ENCODE measurements around the gene DCDC1. TPM values are rescaled to one million over a fixed set of nuclear protein-coding genes. Genes with fewer than 3 reads are reported as not detected.
A peak's percentile ranks its signal among the peaks of the same experiment; 100 is the strongest.

Gene DCDC1
- total RNA-seq, 1 donor from 2014 or later, result 2.6 TPM

- Mint-ChIP-seq H3K27ac (ENCODE audit: unreplicated experiment) (peak overlapping the region; percentile 10), H3K36me3 (ENCODE audit: low read depth) (no peaks in the 10 kb centered on the region)
These were observed 308.7 kb downstream of the DCDC1 start for GRCh38 chr11:31060880-31061279.

GRCh38 chr11:31059529-31059928, 310.0 kb downstream of the DCDC1 start:
- DNase-seq (ENCODE audit: low read depth, low spot score), result no peak
- TF ChIP-seq, protein P1, sequence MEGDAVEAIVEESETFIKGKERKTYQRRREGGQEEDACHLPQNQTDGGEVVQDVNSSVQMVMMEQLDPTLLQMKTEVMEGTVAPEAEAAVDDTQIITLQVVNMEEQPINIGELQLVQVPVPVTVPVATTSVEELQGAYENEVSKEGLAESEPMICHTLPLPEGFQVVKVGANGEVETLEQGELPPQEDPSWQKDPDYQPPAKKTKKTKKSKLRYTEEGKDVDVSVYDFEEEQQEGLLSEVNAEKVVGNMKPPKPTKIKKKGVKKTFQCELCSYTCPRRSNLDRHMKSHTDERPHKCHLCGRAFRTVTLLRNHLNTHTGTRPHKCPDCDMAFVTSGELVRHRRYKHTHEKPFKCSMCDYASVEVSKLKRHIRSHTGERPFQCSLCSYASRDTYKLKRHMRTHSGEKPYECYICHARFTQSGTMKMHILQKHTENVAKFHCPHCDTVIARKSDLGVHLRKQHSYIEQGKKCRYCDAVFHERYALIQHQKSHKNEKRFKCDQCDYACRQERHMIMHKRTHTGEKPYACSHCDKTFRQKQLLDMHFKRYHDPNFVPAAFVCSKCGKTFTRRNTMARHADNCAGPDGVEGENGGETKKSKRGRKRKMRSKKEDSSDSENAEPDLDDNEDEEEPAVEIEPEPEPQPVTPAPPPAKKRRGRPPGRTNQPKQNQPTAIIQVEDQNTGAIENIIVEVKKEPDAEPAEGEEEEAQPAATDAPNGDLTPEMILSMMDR (conservative IDR thresholded peaks at IDR 0.05), result no peak
- Mint-ChIP-seq H3K36me3 (ENCODE audit: low read depth) (no peaks in the 10 kb centered on the region), H3K27me3 (ENCODE audit: low read depth) (no peaks in the 10 kb centered on the region), H3K27ac (ENCODE audit: unreplicated experiment) (no peak overlapping the region), H3K4me3 (no peak overlapping the region), H3K9me3 (peaks cover 6% of the 10 kb centered on the region), H3K4me1 (peaks cover 26% of the 10 kb centered on the region)

More at GRCh38 chr11:31060880-31061279, 308.7 kb downstream of the DCDC1 start:
- peak; percentile 1 for DNase-seq (ENCODE audit: low read depth, low spot score)
- no peaks in the 10 kb centered on the region for H3K9me3 Mint-ChIP-seq
- H3K27me3 Mint-ChIP-seq (ENCODE audit: low read depth), result no peaks in the 10 kb centered on the region
- H3K4me3 Mint-ChIP-seq, result no peak overlapping the region
- peaks cover 26% of the 10 kb centered on the region for H3K4me1 Mint-ChIP-seq
- TF ChIP-seq, protein P1 (conservative IDR thresholded peaks at IDR 0.05), result no peak

DNA sequence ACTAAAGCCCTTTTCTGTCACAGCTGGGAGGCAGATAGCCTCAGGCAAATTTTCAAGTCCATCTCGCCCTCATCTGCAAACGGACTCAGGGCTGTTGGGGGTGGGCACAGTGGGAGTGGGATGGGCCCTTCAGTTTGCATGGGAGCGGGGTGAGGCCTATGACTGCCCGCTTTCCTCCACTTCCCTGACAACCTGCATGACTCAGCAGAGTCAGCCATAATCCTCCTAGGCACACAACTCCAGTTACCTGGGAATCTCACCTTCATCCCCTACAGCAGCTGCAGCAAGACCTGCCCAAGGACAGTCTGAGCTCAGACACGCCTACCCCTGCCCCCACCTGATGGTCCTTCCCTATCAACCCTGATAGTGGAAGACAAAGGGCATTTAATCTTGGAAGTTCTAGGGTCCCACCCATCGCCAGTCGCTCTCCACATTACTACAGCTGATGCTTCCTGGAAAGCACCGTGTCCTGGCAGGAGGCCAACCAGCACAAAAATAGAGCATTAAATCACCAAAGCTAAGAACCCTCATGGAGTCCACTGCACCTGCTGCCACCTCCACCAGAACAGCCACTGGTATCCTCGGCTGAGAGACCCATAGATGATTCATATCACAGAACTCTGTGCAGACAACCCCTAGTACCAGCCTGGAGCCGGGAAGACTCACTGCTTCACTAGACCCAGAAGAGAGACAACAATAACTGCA, 319.3 kb downstream of the DCDC1 start:
- DNase-seq (ENCODE audit: low read depth, low spot score), result no peak
- Mint-ChIP-seq H3K36me3 (ENCODE audit: low read depth) (peaks cover 17% of the 10 kb centered on the region), H3K27me3 (ENCODE audit: low read depth) (no peaks in the 10 kb centered on the region), H3K27ac (ENCODE audit: unreplicated experiment) (peak overlapping the region; percentile 58), H3K4me1 (peaks cover 7% of the 10 kb centered on the region), H3K9me3 (peaks cover 32% of the 10 kb centered on the region), H3K4me3 (no peak overlapping the region)
- TF ChIP-seq, protein P1 (conservative IDR thresholded peaks at IDR 0.05), result no peak

DNA sequence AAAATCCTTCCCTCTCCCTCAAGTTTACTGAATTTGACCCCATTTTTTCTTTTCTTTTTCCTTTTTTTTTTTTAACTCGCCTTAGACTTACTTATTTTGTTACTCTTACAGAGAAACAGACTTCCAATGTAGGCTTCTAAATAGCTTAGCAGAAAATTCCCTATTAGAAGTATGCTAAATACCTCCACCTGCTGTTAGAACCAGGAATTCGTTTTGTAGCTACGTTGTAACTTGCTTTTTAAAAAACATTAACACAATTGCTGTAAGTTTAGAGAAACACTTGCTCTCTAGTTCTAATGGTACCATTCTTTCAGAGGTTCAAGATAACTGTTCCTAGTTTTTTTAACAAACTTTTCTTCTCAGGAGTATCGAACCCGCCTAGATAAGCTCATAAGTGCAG, 324.2 kb downstream of the DCDC1 start:
- Mint-ChIP-seq H3K4me1 (peaks cover 1% of the 10 kb centered on the region), H3K4me3 (no peak overlapping the region), H3K27ac (ENCODE audit: unreplicated experiment) (no peak overlapping the region), H3K27me3 (ENCODE audit: low read depth) (no peaks in the 10 kb centered on the region), H3K36me3 (ENCODE audit: low read depth) (peaks cover under 1% of the 10 kb centered on the region), H3K9me3 (peaks cover 4% of the 10 kb centered on the region)
- no peak for DNase-seq (ENCODE audit: low read depth, low spot score)
- TF ChIP-seq, protein P1 (conservative IDR thresholded peaks at IDR 0.05), result peak; percentile 58

DNA sequence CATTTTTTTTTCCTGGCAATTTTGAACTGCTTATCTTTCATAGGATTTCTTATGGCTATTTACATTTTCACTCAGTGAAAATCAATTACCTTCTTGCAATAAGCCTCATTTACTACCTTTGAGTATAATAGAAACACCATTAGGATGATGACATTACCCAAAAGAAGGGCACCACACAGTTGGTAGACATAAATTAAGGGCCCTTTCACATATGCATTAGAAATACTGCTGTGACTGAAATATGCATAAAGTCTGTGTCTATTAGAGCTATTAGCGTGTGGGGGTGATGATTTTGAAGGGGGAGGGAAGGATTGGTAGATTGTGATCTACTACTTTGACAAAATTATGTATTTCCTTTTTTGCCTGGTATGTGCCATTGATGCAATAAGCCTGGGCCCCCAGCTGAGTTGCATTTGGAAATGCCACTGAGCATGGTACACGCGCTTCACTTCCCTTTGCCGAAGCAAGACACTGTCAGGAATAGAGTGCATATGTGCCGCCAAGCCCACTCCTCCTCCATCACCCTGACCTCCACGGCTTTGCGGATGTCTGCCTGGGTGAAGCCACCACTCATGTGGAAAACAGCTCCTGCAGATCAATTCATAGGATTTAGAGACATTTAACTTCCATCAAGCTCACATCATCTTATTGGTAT, 339.3 kb downstream of the DCDC1 start:
- no peak for DNase-seq (ENCODE audit: low read depth, low spot score)
- H3K27me3 Mint-ChIP-seq (ENCODE audit: low read depth), result no peaks in the 10 kb centered on the region
- H3K4me1 Mint-ChIP-seq, result no peaks in the 10 kb centered on the region
- TF ChIP-seq, protein P1 (conservative IDR thresholded peaks at IDR 0.05), result no peak
- H3K9me3 Mint-ChIP-seq, result no peaks in the 10 kb centered on the region
- no peak overlapping the region for H3K4me3 Mint-ChIP-seq
- no peaks in the 10 kb centered on the region for H3K36me3 Mint-ChIP-seq (ENCODE audit: low read depth)
- H3K27ac Mint-ChIP-seq (ENCODE audit: unreplicated experiment), result no peak overlapping the region
